Keratinocyte (primary cell): ENCODE data around the gene ZRANB1.

Source experiments
- CTCF ChIP-seq, 3 experiments: IDR thresholded peaks in 1 of 3; conservative IDR thresholded peaks in 1 of 3; optimal IDR thresholded peaks in 1 of 3; 2 replicates in 2 of 3; 3 replicates in 1 of 3; pipeline versions ENCODE3 to v1.5.1; 2011; ENCODE audit warnings: low read length in 3 of 3, mild to moderate bottlenecking in 3 of 3, moderate library complexity in 2 of 3, control low read depth in 1 of 3, inconsistent platforms in 1 of 3; ENCODE audit not compliant: insufficient read depth in 2 of 3; ENCODE audit errors: extremely low read depth in 1 of 3
- EZH2 ChIP-seq: IDR thresholded peaks from one replicate; pipeline ENCODE4 v1.6.1; 2012; ENCODE audit warnings: inconsistent platforms, mild to moderate bottlenecking, low read length, moderate library complexity

DNA sequence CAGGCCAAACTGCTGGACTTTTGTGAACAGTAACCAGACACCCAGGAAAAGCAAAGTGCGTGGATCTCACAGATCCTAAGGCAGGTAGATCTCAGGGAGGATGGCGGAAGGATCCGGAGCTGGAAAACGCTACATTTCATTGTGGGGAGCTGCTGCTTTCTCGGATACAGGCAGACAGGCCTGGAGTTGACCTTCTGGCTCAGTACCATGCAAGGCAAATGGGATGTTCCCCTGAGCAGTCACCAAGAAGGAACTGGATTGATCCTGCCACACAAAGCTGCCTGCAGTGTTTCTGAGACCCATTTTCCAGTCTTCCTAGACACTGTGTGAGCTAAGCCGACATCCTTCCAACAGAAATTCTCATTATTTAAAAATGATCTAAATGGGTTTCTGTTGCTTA is 65.5 kb downstream of the ZRANB1 start:
- no peak for TF ChIP-seq CTCF (optimal IDR thresholded peaks at IDR 0.05 in 1 of 3, IDR thresholded peaks at IDR 0.05 in 1 of 3, conservative IDR thresholded peaks at IDR 0.05 in 1 of 3; ENCODE audit: extremely low read depth in 1 of 3, insufficient read depth in 2 of 3, low read length in 3 of 3)
- no peak for TF ChIP-seq EZH2
